GM21717 (cell line): Measurements from ENCODE around the gene HACD1.
"Not testable (repeated sequence)": the region's sequence is repeated elsewhere in the genome, so short reads cannot be mapped to it uniquely, and the experiment has no call there.

Experiments used
- ATAC-seq: cut with Tn5 transposase; IDR thresholded peaks from one replicate; pipeline ENCODE4 v1.9.1; 2021; ENCODE audit warnings: mild to moderate bottlenecking, moderate library complexity; ENCODE audit not compliant: unreplicated experiment

HACD1 gene

GRCh38 chr10:17643755-17644484 lies 26.7 kb upstream of the HACD1 start, which contains the start of gene STAM:
Gene STAM, plus strand, starts transcription at chr10:17644151. Its CDS starts 189 bp downstream, at chr10:17644340.
- ATAC-seq, result peak; percentile 91

GRCh38 chr10:17643339-17643754 lies 26.2 kb upstream of the HACD1 start:
- peak; percentile 30 for ATAC-seq

GRCh38 chr10:17640331-17640816 lies 23.2 kb upstream of the HACD1 start:
- no peak for ATAC-seq

GRCh38 chr10:17637869-17638268 lies 20.7 kb upstream of the HACD1 start:
- no peak for ATAC-seq

- no peak for ATAC-seq
Observed at GRCh38 chr10:17633353-17633752, 16.2 kb upstream of the HACD1 start.

- ATAC-seq, result not testable (repeated sequence)
Observed at GRCh38 chr10:17632590-17632989, 15.4 kb upstream of the HACD1 start.

- ATAC-seq, result no peak
Observed at GRCh38 chr10:17626656-17627055, 9.5 kb upstream of the HACD1 start.

GRCh38 chr10:17624996-17625395 lies 7.8 kb upstream of the HACD1 start:
- ATAC-seq, result no peak

- no peak for ATAC-seq
Observed at GRCh38 chr10:17622061-17622460, 4.9 kb upstream of the HACD1 start.

- ATAC-seq, result peak; percentile 43
Observed at GRCh38 chr10:17616403-17617030, 657 bp downstream of the HACD1 start.

GRCh38 chr10:17609523-17610079 lies 7.6 kb downstream of the HACD1 start:
- ATAC-seq, result no peak

GRCh38 chr10:17607603-17608332 lies 9.4 kb downstream of the HACD1 start:
- peak; percentile 79 for ATAC-seq

GRCh38 chr10:17607060-17607459 lies 10.1 kb downstream of the HACD1 start:
- no peak for ATAC-seq

GRCh38 chr10:17606547-17607040 lies 10.6 kb downstream of the HACD1 start:
- no peak for ATAC-seq

GRCh38 chr10:17605936-17606335 lies 11.2 kb downstream of the HACD1 start:
- ATAC-seq, result no peak

GRCh38 chr10:17599089-17599488 lies 18.1 kb downstream of the HACD1 start:
- no peak for ATAC-seq

- ATAC-seq, result no peak
Observed at GRCh38 chr10:17597386-17597785, 19.8 kb downstream of the HACD1 start.

- ATAC-seq, result no peak
Observed at GRCh38 chr10:17590969-17591645, 26.1 kb downstream of the HACD1 start.

GRCh38 chr10:17589316-17589715 lies 27.9 kb downstream of the HACD1 start:
- not testable (repeated sequence) for ATAC-seq

- no peak for ATAC-seq
Observed at GRCh38 chr10:17588420-17588819, 28.8 kb downstream of the HACD1 start.
